Bronchial epithelial cell (primary cell): ENCODE data around the gene CDC42EP4. TPM values are rescaled to one million over a fixed set of nuclear protein-coding genes. Genes with fewer than 3 reads are reported as not detected.

Experiments
- DNase-seq: peaks from one replicate; pipeline ENCODE4 v3.0.0-alpha.2; 2010; ENCODE audit warnings: low read depth
- FAIRE-seq: peaks from 2 replicates; lab custom pipeline; 2011; peaks lifted over from hg19 to GRCh38; lab: Jason Lieb, UNC
- H3K27me3 ChIP-seq: 2 replicates; pipeline ENCODE4 v1.5.1; 2011; ENCODE audit warnings: low read length; ENCODE audit not compliant: control insufficient read depth, insufficient read depth
- H3K36me3 ChIP-seq: 2 replicates; pipeline ENCODE4 v1.5.1; 2011; ENCODE audit warnings: low read length; ENCODE audit not compliant: control insufficient read depth, insufficient read depth
- H3K4me3 ChIP-seq: 2 replicates; pipeline ENCODE4 v1.5.1; 2011; ENCODE audit warnings: mild to moderate bottlenecking, low read depth, low read length, control low read depth
- total RNA-seq: library from RNA; depleted of rRNA; stranded (reverse); fragments of >200 nt; gene quantifications from 2 replicates; pipeline ENCODE4 v1.2.1, GENCODE V29; 2014
- TF ChIP-seq, protein P1 (sequence below): IDR thresholded peaks from 2 replicates; pipeline ENCODE4 v1.5.1; 2011; ENCODE audit warnings: mild to moderate bottlenecking, moderate library complexity, low read length, control low read depth, inconsistent platforms; ENCODE audit not compliant: insufficient read depth, severe bottlenecking

The CDC42EP4 gene
- total RNA-seq, 1 donor from 2014 or later: 16.8 TPM

DNA sequence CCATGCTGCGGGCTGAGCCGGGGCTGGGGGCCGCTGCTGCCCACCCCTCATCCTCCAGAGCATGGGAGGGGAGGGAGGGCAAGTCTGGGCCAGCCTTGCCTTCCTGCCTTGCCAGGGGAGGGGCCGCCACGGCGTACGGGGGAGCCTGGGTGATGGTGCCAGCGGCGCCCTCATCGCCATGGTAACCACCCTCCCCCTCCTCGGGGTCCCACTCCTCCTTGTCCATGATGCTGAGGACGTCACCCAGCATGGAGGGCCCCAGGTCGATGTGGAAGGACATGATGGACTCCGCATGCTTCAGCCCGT, 26.2 kb downstream of the CDC42EP4 start:
- no peak overlapping the region for H3K4me3 ChIP-seq
- FAIRE-seq (no peak), DNase-seq (no peak)
- no peaks in the 10 kb centered on the region for H3K27me3 ChIP-seq
- TF ChIP-seq, protein P1, sequence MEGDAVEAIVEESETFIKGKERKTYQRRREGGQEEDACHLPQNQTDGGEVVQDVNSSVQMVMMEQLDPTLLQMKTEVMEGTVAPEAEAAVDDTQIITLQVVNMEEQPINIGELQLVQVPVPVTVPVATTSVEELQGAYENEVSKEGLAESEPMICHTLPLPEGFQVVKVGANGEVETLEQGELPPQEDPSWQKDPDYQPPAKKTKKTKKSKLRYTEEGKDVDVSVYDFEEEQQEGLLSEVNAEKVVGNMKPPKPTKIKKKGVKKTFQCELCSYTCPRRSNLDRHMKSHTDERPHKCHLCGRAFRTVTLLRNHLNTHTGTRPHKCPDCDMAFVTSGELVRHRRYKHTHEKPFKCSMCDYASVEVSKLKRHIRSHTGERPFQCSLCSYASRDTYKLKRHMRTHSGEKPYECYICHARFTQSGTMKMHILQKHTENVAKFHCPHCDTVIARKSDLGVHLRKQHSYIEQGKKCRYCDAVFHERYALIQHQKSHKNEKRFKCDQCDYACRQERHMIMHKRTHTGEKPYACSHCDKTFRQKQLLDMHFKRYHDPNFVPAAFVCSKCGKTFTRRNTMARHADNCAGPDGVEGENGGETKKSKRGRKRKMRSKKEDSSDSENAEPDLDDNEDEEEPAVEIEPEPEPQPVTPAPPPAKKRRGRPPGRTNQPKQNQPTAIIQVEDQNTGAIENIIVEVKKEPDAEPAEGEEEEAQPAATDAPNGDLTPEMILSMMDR: no peak
- peaks cover 20% of the 10 kb centered on the region for H3K36me3 ChIP-seq

DNA sequence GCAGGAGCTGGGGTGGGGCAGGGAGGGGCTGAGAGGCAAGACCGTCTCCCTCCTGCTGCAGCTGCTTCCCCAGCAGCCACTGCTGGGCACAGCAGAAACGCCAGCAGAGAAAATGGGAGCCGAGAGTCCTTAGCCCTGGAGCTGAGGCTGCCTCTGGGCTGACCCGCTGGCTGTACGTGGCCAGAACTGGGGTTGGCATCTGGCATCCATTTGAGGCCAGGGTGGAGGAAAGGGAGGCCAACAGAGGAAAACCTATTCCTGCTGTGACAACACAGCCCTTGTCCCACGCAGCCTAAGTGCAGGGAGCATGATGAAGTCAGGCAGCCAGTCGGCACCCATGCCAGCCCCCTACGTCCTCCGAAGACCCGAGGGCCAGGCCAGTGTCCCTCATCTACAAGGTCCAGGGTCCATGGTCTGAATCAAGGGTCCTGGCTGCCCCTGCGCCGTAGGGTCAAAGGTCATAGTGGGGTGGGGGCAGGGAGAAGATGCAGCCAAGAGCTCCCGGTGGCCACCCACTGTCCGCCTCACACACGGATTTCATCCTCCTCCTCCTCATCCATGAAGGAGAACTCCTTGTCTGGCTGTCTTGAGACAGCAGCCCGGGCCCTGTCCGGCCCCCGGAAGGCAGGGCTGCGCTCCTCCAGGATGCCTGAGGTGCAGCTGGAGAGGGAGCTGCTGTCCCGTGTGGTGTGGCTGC, 26.7 kb downstream of the CDC42EP4 start:
- H3K4me3 ChIP-seq: no peak overlapping the region
- no peak for DNase-seq
- TF ChIP-seq, protein P1: no peak
- peaks cover 20% of the 10 kb centered on the region for H3K36me3 ChIP-seq
- FAIRE-seq: no peak
- no peaks in the 10 kb centered on the region for H3K27me3 ChIP-seq

DNA sequence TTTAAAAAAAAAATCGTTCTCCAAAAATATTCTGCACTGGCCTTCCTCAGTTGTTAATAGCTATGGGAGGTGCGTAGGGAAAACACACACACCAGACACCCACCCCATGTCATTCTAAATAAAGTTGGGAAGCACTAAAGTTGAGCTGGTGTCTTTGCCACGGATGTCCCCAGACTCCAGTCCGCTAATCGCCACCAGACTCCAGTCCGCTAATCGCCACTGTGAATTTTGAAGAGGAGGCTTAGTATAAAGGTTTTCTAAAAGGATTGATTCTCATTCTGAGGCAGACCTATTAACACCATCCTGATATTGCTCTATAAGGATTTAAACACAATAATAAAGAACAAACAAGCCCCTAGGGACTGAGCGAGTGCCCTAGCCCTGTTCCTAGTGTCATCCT, 27.4 kb downstream of the CDC42EP4 start:
- no peak overlapping the region for H3K4me3 ChIP-seq

DNA sequence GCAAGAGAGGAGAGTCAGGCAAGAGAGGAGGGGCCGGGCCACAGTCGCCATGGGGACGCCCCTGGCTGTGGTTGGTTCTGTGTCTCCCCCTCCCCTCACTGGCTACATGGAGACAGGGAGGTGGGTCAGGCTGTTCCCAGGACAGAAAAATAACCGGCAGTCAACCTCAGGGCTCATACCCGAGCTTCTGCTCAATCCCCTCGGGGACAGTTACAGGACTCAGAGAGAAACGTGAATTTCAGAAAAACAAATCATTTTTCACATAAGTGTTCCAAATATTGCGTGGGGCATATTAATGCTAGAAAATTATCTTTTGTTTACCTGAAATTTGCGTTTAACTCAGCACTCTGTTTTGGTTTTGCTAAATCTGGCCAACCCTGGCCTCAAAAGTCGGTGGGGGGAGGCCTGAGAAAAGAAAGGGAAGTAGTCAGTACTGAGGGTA, 27.9 kb downstream of the CDC42EP4 start:
- TF ChIP-seq, protein P1: no peak
- Histone ChIP-seq H3K36me3 (peaks cover 20% of the 10 kb centered on the region), H3K4me3 (no peak overlapping the region), H3K27me3 (no peaks in the 10 kb centered on the region)
- FAIRE-seq: no peak
- no peak for DNase-seq

More for the DNA sequence above, 27.4 kb downstream of the CDC42EP4 start:
- Histone ChIP-seq H3K27me3 (no peaks in the 10 kb centered on the region), H3K36me3 (peaks cover 20% of the 10 kb centered on the region)
- DNase-seq (no peak), FAIRE-seq (no peak)
- TF ChIP-seq, protein P1: no peak

DNA sequence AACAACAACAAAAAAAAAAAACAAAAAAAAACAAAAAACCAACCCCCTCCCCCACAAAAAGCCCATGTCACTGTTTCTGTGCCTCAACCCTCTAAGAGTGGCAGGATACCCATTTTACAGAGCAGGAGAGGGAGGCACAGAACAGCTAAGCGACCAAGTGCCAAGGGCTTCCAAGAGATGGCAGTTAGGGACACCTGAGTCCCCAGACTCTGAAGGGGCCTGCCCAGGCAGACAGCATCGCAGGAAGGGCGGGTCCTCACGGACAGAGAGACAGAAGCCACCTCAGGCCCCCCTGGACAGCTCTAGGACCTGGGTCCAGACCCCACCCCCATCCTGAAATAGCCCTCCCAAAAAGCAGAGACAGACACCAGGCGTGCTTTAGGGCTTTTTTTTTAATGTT, 28.6 kb downstream of the CDC42EP4 start:
- FAIRE-seq (no peak), DNase-seq (no peak)
- Histone ChIP-seq H3K27me3 (no peaks in the 10 kb centered on the region), H3K4me3 (no peak overlapping the region), H3K36me3 (peaks cover 20% of the 10 kb centered on the region)
- TF ChIP-seq, protein P1: no peak

DNA sequence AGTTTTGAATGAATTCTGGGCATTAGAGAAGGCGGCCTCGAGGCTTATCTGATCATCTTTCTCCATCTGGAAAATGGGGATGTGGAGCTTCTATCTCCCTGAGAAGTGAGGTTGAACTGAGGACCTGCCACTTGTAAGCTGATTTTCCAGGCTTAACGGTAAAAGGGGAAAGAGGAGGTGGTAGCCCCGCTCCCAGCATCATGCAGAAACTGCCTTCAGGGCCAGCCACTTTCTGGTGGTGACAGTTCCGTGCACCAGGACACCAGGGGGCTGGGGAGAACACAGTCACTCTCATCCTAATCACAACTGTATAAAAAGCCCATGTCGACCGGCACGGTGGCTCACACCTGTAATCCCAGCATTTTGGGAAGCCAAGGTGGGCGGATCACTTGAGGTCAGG, 29.2 kb downstream of the CDC42EP4 start:
- FAIRE-seq (no peak), DNase-seq (no peak)
- TF ChIP-seq, protein P1: no peak
- Histone ChIP-seq H3K4me3 (no peak overlapping the region), H3K27me3 (no peaks in the 10 kb centered on the region), H3K36me3 (peaks cover 20% of the 10 kb centered on the region)
